ENCODE data around the gene ADAM12.
A peak's percentile ranks its signal among the peaks of the same experiment; 100 is the strongest.
"Not testable (repeated sequence)": the region's sequence is repeated elsewhere in the genome, so short reads cannot be mapped to it uniquely, and the experiment has no call there.

ADAM12 gene

DNA sequence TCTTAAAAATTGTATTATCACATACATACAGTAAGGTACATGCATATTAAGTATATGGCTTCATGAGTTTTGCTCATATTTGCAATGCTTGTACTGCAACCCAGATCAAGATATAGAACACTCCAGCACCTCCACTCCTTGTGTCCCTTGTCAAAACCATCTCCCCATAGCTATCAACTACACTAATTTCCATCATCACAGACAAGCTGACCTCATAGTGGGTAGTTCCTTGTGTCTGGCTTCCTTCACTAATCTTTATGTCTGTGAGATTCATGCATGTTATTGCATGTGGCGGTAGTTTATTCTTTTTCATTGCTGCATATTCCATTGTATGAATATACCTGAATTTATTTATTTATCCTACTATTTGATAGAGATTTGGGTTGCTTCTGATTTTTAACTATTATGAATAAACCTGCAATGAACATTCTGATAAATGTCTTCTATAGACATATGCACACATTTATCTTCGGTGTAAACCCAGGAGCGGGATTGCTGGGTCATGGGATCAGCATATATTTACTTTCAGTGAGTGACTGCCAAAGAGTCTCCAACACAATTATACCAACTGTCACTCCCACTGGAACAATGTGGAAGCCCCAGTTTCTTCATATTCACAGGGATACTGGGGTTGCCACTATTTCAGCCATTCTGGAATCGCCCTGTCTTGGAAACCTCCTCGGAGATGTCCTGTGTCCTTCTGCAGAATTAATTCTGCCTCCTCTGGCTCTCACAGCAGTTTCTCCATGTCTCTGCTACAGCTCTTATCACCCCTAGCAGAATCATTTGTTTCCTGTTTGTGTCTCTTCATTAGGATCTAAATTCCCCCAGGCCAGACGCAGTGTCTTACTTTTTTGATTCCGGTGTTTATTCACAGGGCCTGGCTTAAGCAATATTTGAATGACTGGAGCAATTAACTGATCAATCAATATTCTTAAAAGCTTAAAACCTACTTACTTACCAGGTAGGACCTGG, 14.7 kb upstream of the ADAM12 start:
- DNase-seq: no peak

DNA sequence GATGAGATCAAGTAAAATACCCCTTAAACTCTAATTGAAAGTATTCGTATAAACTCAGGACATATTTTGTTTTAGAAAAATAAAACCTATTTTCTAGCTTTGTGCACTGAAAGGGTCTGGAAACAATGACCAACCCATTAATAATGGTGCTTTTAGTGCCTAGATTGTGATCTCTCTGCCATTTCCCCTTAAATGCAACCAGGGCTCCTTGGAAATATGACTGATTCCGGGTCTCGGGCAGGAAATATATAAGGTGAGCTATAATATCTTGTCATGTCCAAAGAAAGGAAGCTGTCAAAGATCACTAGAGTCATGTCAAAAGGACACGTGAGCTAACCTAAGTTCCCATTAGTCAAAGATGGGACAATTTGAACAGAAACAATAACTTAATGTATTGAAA, 12.4 kb upstream of the ADAM12 start:
- no peak for DNase-seq

DNA sequence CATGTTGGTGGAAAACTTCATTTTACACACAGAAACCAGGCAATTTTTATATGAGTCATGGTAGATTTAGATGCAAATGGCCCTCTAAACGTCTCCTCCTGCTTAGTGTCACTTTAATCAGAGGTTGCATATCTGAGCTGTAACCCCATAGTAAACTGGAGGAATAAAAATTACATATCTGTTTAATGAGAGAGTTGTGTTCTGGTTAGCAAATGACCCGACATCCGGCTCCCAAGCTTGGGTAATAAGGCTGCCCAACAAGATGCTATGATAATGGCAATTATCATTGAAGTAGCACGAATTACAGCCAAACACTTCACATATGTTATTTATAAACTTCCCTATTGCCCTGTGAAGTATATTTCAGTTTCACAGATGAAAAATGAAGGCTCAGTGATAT, 10.6 kb upstream of the ADAM12 start:
- no peak for DNase-seq

DNA sequence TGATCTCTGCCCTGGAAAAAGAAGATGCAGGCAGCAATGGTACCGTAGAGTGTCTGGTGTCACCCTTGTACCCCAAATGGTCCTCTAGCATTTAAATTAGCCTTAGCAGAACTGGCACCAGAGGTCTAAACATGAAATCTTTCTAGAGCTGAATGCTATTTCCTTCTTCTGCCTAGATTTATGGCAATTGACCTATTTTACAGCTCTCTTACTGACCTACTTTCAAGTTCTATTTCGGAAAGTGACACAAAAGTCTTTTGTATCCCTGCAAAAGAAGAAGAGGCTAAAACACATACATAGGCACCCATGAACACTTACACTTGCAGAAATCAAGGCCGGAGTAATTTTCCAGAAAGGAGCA, 10.1 kb upstream of the ADAM12 start:
- no peak for DNase-seq

DNA sequence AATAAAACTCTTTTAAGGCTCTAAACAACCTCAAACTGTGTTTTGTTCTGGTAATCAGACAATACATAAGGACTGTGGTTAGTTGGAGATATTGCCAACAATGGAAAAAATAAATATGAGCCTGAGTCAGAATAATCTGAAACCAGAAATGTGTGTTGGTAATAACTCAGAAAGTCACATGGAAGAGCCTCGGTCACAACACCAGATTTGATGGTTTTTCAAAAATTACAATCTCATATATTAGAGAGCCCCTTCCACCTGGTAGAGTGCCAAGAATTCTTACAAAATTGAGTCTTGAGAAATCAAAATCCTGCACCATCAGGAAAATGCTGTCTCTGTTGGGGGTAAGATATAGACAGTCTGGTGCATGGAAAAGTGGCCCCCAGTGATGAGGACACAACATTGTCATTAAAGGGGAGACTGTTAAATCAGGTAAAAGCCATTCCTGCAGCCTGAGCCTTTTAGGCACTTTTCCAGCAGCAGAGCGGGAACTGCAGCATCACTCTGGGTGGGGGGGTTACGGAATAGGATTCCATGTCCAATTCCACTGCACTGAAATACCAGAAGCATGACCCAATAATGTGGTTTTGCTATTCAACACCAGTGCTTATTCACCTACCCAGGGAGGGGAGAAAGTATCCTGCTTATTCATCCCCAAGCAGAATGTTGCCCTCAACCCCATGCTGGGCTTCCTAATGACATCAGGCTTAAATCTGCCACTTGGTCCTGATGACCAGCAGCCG, 9.5 kb upstream of the ADAM12 start:
- no peak for DNase-seq

DNA sequence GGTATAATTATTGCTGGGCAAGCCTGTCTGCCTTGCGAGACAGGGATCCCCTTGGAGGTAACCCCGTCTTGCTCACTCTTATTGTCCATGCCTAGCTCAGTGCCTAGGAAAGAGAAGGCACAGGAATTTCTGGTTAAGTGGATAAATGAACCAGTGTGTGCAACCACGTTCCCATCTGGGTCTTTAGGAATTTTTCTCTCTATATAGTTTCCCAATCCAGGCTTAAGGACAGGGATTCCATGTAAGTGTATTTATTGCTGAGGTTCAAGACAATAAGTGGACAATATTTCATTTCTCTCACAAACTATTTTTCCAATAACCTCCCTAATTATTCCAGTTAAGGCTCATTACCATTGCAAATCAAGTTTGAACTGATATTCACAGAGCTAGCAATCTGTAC, 8.9 kb upstream of the ADAM12 start:
- no peak for DNase-seq

DNA sequence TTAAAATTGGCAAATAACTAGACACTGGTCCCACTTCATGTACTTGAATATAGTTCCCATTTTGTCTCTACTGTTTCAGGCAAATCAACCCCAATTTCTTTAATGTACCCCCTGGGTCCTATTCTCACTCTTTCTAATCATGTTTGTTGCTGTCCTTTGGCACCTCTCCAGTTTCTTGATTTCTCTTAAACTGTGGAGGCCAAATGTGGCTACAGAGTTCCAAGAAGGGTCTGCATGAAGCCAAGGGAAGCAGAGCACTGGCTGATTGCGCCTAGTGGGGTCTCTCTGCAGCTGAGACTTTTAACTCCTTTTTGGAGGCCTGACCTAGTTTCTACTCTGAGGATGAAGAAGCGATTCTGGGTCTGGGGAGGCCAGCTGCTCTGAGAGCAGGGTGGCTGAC, 6.7 kb upstream of the ADAM12 start:
- DNase-seq: no peak

DNA sequence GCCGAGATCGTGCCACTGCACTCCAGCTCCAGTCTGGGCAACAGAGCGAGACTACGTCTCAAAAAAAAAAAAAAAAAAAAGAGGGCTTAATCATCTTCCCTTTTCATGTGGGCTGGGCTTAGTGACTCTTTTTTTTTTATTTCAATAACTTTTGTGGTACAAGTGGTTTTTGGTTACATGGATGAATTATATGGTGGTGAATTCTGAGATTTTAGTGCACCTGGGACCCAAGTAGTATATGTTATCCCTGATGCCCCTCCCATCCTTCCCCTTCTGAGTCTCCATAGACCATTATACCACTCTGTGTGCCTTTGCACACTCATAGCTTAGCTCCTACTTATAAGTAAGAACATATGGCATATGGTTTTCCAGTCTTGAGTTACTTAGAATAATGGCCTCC, 4.8 kb upstream of the ADAM12 start:
- DNase-seq: no peak

DNA sequence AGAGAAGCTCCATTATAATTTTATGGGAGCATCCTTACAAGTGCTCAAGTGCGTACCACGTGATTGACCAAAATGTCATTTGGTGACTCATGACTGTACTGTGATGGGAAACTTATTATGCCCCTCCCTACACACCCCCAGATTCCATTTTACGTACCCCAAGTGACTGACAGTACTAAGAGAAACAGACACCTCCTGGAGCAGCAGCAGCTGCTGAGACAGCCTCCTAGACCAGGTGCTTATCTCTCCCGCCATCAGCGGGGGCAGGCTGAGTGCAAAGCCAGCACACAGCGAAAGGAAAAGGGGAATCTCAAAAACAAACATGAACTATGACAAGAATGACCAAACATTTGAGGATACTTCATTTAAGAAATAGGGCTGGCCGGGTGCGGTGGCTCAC, 4.2 kb upstream of the ADAM12 start:
- DNase-seq: no peak

DNA sequence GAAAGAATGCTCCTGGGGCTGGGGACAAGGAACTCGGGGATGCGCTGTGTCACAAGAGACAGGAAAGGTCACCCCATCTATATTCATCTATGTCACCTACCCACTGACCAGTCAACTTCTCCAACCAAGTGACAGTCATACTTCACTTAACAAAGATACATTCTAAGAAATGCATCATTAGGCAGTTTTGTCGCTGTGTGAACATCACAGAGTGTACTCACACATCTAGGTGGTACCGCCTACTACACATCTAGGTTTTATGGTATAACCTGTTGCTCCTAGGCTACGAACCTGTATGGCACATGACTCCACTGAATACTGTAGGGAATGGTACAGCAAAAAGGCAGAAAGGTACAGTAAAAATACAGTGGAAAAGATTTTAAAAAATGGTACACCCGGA, 3.8 kb upstream of the ADAM12 start:
- DNase-seq: no peak

DNA sequence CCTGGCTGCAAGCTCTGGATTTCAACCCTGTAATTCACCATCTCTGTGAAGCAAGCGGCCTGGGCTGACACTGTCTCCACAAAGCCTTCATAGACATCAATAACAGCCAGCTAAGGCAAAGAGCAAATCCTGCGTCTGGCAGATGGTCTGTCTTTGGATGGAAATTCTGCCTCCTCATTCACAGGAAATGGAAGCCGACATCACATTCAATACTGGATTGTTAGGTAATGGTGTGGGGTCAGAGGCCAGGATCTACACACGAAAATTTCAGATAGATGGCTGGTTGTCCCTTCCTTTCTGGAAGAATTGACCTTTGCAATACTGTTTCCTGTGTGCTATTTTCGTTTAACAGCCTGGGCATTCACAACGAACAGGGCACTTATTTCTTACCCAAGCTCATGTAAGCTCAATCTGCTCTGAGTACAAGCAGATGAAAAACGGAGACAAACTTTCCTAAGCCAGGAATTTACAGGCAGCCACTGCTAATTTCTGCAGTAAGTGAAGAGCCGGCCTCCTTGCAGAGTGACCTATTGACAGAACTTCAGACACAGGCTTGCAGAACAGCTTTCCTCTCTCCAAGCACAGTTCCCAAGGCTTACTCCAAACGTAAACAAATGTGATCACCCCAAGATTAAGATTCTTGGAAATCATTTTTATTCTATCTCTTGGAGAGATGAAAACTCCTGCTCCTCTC, 3.1 kb upstream of the ADAM12 start:
- DNase-seq: no peak

DNA sequence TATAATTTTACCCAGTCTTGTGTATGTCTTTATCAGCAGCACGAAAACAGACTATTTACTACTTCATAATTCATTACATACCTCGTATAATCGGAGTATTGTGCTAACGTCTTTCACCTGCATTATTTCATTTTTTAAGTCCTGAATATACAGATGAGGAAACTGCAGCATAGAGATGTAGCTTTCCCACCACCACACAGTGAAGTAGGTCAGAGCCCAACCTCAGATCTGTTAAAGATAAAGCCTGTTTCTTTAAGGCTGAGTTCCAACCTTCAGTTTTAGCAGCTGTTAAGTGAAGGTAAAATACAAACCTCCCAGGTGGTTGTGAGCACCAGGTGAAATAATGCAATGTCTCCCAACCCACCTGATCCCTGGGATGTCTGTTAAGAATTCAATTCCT, 2.0 kb upstream of the ADAM12 start:
- DNase-seq: no peak

DNA sequence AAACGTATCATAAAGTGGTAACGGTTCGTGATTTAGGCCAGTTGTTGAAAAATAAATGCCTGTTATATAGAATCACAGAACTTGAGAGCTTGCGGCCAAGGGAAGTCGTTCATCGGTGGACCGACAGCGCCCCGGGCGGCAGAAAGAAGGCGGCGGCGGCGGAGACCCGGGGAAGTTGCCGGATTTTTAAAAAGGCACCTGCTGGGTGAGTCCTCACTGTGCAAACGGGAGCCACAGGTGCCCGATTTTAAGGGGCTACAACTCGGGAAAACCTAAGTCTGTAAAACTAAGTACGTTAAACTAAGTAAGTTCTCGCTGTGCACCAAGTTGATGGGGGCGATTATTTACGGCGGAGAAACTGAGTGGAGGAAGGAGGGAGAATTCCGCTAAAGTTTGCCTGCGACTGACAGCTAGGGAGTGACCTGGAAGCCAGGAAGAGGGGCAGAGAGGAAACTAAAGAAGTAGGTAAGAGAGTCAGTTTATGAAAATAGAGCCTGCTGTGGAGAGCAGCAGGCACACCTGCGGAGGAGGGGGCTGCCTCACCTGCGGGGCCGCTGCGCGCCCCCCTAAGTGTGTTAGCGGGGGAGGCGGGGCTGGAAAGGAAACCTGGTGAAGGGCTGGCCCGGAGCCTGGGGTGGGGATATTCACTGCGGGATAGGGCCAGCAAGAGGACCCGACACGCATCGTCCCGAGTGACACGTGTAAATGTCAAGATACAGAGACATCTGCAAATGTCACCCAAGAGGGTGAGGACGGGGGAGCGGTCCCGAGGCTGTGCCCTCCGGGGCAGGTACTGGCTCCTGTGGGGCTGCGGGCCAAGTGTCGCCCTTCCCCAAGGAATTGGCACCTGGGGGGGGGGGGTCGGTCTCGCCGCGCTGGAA, 996 bp downstream of the ADAM12 start:
- peak; percentile 15 to 39 for DNase-seq

DNA sequence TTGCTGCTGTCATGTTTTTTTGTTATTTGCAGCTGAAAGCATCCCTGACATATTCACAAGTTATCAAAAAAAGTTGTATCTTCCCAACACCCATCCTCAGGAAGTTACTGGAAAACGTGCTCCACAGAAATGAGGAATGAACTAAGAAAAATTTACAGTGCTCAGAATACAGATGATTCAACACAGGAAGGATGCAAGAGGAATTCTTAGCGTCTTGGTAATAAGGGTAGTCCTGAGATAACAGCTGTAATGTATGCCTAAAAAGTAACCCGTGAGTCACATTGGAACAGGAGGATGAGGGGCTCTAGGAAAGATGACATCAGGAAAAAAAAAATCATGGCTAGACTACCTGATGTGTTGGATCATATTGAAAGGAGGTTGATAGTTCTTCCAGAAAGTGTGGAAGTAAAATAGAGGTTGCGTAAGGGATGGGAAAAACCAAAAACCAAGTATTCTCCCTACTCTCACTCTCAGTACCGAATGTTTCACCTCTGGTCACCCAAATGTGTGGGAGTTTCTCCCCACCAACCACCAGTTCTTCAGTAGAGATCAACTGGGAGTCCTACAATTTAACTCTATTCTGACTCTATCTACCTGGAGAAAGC, 3.9 kb downstream of the ADAM12 start:
- no peak for DNase-seq

DNA sequence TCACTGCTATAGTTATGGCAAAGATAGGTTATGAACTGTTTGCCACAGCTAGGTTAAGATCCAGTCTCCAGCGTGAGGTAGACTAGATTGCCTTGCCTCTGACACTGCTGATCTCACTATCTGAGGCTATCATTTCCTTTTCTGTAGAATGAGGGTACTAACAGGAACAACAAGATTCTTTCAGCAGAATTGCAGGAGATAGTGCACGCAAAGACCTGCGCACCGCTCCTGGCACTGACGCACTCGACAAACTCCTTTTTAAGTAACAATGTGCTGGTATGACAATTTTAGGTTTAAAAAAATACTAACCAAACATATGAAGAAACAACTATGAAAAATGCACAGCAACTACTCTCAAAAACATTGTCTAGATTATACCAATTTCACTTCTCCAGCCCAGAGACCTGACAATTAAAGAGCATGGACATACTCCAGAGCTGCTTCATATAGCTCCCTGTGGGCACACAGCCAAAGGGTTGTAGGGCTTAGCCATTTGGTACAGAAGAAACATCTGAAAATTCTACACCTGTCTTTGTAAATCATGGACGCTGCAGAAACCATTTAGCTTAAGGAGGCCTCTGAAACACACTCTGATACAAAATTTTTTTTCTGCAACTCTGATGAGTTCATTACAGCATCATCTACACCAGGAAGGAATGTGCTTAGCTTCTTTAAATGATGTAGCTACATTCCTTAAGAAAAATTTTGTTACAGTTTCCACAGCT, 7.8 kb downstream of the ADAM12 start:
- DNase-seq: no peak

DNA sequence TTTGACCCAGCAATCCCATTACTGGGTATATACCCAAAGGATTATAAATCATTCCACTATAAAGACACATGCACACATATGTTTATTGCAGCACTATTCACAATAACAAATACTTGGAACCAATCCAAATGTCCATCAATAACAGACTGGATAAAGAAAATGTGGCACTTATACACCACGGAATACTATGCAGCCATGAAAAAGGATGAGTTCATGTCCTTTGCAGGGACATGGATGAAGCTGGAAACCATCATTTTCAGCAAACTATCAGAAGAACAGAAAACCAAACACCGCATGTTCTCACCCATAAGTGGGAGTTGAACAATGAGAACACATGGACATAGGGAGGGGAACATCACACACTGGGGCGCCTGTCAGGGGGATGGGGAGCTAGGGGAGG, 9.1 kb downstream of the ADAM12 start:
- DNase-seq: not testable (repeated sequence)

DNA sequence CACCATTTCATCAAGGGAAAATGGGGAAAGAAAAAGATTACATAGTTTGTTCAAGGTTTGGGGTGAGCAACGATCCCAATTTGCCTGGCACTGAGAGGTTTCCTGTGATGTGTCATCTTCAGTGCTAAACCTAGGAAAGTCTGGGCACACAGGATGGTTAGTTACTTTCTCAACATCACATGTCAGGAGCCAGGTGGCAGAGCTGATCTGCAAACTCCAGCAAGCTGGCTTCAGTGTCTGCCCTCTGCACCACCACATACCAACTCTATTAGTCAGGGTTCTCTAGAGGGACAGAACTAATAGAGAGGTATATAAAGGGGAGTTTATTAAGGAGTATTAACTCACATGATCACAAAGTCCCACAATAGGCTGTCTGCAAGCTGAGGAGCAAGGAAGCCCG, 11.3 kb downstream of the ADAM12 start:
- DNase-seq: no peak

DNA sequence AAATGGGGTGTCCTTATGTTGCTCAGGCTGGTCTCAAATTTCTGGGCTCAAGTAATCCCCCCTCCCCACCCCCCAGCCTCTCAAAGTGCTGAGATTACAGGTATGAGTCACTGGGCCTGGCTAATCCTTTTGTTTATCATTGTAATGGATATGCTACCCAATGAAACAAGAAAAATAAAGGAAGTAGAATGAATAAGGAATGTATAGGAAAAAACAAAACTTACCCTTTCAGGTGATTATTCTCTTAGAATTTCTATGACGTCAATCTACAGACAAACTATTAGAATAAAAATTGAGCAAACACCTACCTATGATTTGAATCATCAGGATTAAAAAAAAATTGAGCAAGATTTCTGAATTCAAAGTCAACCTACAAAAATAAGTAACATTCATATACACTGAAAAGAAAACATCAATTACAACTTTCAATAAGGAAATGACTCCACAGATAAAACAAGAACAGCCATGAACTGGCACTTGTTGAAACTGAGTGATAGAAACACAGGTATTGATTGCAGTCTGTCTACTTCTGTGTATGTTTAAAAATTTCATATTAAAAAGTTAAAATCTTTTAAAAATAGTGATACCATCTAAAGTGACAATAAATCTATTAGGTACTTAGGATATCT, 12.2 kb downstream of the ADAM12 start:
- DNase-seq: no peak

DNA sequence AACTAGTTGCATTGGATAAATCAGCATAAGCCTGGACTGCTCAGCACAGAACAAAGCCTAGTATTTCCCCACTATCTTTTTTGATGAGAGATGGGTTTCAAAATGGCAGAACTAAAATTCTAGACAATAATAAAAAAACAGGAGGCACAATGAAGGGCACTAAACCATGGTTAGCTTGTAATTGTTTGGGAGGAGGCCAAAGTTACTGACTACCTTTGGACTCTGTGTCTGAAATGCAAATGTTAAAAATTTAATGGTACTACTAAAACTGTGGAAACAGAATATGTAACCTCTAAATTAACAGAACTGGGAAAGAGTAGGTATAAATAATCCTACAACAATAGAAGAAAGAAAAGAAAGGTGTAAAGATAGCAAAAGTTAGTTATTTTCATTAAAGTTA, 13.0 kb downstream of the ADAM12 start:
- no peak for DNase-seq

DNA sequence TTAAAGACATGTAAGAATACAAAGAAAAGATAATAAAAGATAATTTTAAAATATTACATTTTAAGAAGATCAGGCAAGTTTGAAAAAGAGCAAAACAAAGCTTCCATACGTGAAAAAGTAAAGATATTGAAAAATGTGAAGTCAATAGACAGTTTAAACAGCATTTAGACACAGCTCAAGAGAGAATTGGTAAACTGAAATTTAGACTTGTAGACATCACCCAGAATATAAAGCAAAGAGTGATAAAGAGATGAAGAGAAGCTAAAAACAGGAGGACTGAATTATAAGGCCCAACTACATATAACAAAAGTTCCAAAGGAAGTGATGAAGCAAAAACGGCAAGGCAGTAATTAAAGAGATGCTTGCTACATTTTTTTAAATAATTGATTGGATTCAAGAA, 13.8 kb downstream of the ADAM12 start:
- no peak for DNase-seq

DNA sequence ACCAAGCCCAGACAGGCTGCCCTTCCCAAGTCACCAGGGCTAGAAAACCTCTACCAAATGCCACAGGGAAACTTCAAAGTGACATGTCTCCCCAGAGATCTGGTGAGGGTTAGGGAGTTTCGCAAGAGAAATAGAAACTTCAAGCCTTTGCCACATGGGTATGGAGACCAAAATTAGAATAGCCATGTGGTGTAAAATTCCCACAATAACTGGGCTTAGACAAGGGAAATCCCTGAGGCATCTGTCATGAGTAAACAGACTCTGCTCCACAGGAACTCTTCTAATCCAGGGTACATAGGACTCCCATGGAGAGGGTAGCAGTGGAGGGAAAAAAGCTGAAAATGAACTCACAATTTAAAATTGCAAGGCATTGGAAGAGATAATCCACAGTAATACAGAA, 14.3 kb downstream of the ADAM12 start:
- no peak for DNase-seq

Data from stimulated activated CD4-positive, alpha-beta T cell treated with anti-CD3 and anti-CD28 coated beads, Interleukin-2, amount 100 ng/mL, for 48 hours (primary cell).